ENCODE measurements around the gene ZNF337. TPM values are rescaled to one million over a fixed set of nuclear protein-coding genes. Genes with fewer than 3 reads are reported as not detected.

The ZNF337 gene
- total RNA-seq, 5 donors from 2014 or later (not counting 1 experiment from before 2014, with no cell fraction given): 22.5 to 33.1 (median 27.0) TPM

GRCh38 chr20:25738198-25738597 lies 41.5 kb upstream of the ZNF337 start:
- no peaks in the 10 kb centered on the region for H3K4me1 ChIP-seq (ENCODE audit: control insufficient read depth in 1 of 2, extremely low read depth in 1 of 2, insufficient read depth in 2 of 2, low read length in 2 of 2)
- H3K27ac ChIP-seq (ENCODE audit: low read length): no peak overlapping the region
- Mint-ChIP-seq H3K27ac (no peak overlapping the region), H3K9me3 (no peaks in the 10 kb centered on the region), H3K4me1 (peaks cover 15 to 21% (median 16%) of the 10 kb centered on the region in 3 donors), H3K4me3 (no peak overlapping the region), H3K36me3 (peaks cover 4% of the 10 kb centered on the region), H3K27me3 (no peaks in the 10 kb centered on the region)
- H3K36me3 ChIP-seq (ENCODE audit: control insufficient read depth in 2 of 2, extremely low read depth in 1 of 2, insufficient read depth in 1 of 2, low read length in 1 of 2): peaks cover 0 to 2% of the 10 kb centered on the region in 2 donors
- CTCF ChIA-PET: interaction anchor here in 1 of 2 donors (0.7 kb wide), 1 partner anchor 16 kb away, joined by 3 read pairs; no protein-coding TSS in a partner anchor
- no peak for ATAC-seq (replicated peaks in 1 of 4)
- POLR2A ChIA-PET: no interaction called here
- H3K9me3 ChIP-seq: no peaks in the 10 kb centered on the region
- WGBS (ENCODE audit: insufficient coverage): no CpG with 5 or more reads among the region's 2 CpGs
- H3K27me3 ChIP-seq (replicated peaks in 1 of 2; ENCODE audit: control insufficient read depth in 2 of 2, extremely low read depth in 1 of 2, insufficient read depth in 2 of 2, low read length in 1 of 2): no peaks in the 10 kb centered on the region
- no peak for DNase-seq
- H3K4me3 ChIP-seq (ENCODE audit: control insufficient read depth in 1 of 2, extremely low read depth in 1 of 2, low read length in 1 of 2): no peak overlapping the region

GRCh38 chr20:25733903-25734302 lies 37.2 kb upstream of the ZNF337 start:
- H3K9me3 Mint-ChIP-seq: no peaks in the 10 kb centered on the region
- ChIA-PET POLR2A (no interaction called here), CTCF (no interaction called here)
- no peaks in the 10 kb centered on the region for H3K4me1 ChIP-seq (ENCODE audit: control insufficient read depth in 1 of 2, extremely low read depth in 1 of 2, insufficient read depth in 2 of 2, low read length in 2 of 2)
- no peak overlapping the region for H3K27ac ChIP-seq (ENCODE audit: low read length)
- no peak for DNase-seq
- no peak for ATAC-seq (replicated peaks in 1 of 4)
- peaks cover 7% of the 10 kb centered on the region for H3K36me3 Mint-ChIP-seq
- H3K9me3 ChIP-seq: no peaks in the 10 kb centered on the region
- H3K4me3 ChIP-seq (ENCODE audit: control insufficient read depth in 1 of 2, extremely low read depth in 1 of 2, low read length in 1 of 2): no peak overlapping the region
- H3K4me3 Mint-ChIP-seq: no peak overlapping the region
- H3K36me3 ChIP-seq (ENCODE audit: control insufficient read depth in 2 of 2, extremely low read depth in 1 of 2, insufficient read depth in 1 of 2, low read length in 1 of 2): peaks cover 0 to 2% of the 10 kb centered on the region in 2 donors
- peaks cover 0 to 2% (median under 1%) of the 10 kb centered on the region in 3 donors for H3K4me1 Mint-ChIP-seq
- H3K27ac Mint-ChIP-seq: no peak overlapping the region
- H3K27me3 ChIP-seq (replicated peaks in 1 of 2; ENCODE audit: control insufficient read depth in 2 of 2, extremely low read depth in 1 of 2, insufficient read depth in 2 of 2, low read length in 1 of 2): no peaks in the 10 kb centered on the region
- no peaks in the 10 kb centered on the region for H3K27me3 Mint-ChIP-seq

GRCh38 chr20:25730862-25731261 lies 34.2 kb upstream of the ZNF337 start:
- DNase-seq (no peak), ATAC-seq (replicated peaks in 1 of 4) (no peak)
- Histone ChIP-seq H3K27me3 (replicated peaks in 1 of 2; ENCODE audit: control insufficient read depth in 2 of 2, extremely low read depth in 1 of 2, insufficient read depth in 2 of 2, low read length in 1 of 2) (no peaks in the 10 kb centered on the region), H3K9me3 (no peaks in the 10 kb centered on the region), H3K27ac (ENCODE audit: low read length) (no peak overlapping the region), H3K4me3 (ENCODE audit: control insufficient read depth in 1 of 2, extremely low read depth in 1 of 2, low read length in 1 of 2) (no peak overlapping the region), H3K4me1 (ENCODE audit: control insufficient read depth in 1 of 2, extremely low read depth in 1 of 2, insufficient read depth in 2 of 2, low read length in 2 of 2) (no peaks in the 10 kb centered on the region), H3K36me3 (ENCODE audit: control insufficient read depth in 2 of 2, extremely low read depth in 1 of 2, insufficient read depth in 1 of 2, low read length in 1 of 2) (peaks cover 0 to 2% of the 10 kb centered on the region in 2 donors)
- Mint-ChIP-seq H3K4me1 (peaks cover 3 to 9% (median 4%) of the 10 kb centered on the region in 3 donors), H3K27ac (no peak overlapping the region), H3K27me3 (no peaks in the 10 kb centered on the region), H3K36me3 (peaks cover 24% of the 10 kb centered on the region), H3K4me3 (no peak overlapping the region), H3K9me3 (peaks cover 5 to 13% (median 12%) of the 10 kb centered on the region in 3 donors)
- WGBS (ENCODE audit: insufficient coverage): no CpG with 5 or more reads among the region's 1 CpG
- ChIA-PET POLR2A (no interaction called here), CTCF (no interaction called here)

GRCh38 chr20:25726357-25726756 lies 29.7 kb upstream of the ZNF337 start:
- no peak overlapping the region for H3K27ac ChIP-seq (ENCODE audit: low read length)
- Mint-ChIP-seq H3K9me3 (peaks cover 9 to 43% (median 30%) of the 10 kb centered on the region in 3 donors), H3K4me1 (peaks cover 10 to 23% (median 10%) of the 10 kb centered on the region in 3 donors), H3K27ac (no peak overlapping the region), H3K4me3 (peak overlapping the region in 1 of 3 donors; percentile 8), H3K36me3 (peaks cover 51% of the 10 kb centered on the region), H3K27me3 (no peaks in the 10 kb centered on the region)
- peaks cover 9% of the 10 kb centered on the region for H3K9me3 ChIP-seq
- no peak overlapping the region for H3K4me3 ChIP-seq (ENCODE audit: control insufficient read depth in 1 of 2, extremely low read depth in 1 of 2, low read length in 1 of 2)
- ChIA-PET CTCF (no interaction called here), POLR2A (interaction anchor here in 1 of 2 donors (0.7 kb wide), 1 partner anchor 35 kb away, joined by 6 read pairs; no protein-coding TSS in a partner anchor)
- H3K4me1 ChIP-seq (ENCODE audit: control insufficient read depth in 1 of 2, extremely low read depth in 1 of 2, insufficient read depth in 2 of 2, low read length in 2 of 2): no peaks in the 10 kb centered on the region
- no peak for DNase-seq
- no peak for ATAC-seq (replicated peaks in 1 of 4)
- no peaks in the 10 kb centered on the region for H3K27me3 ChIP-seq (replicated peaks in 1 of 2; ENCODE audit: control insufficient read depth in 2 of 2, extremely low read depth in 1 of 2, insufficient read depth in 2 of 2, low read length in 1 of 2)
- no peaks in the 10 kb centered on the region for H3K36me3 ChIP-seq (ENCODE audit: control insufficient read depth in 2 of 2, extremely low read depth in 1 of 2, insufficient read depth in 1 of 2, low read length in 1 of 2)
- WGBS (ENCODE audit: insufficient coverage): no CpG with 5 or more reads among the region's 1 CpG

GRCh38 chr20:25725639-25726038 lies 29.0 kb upstream of the ZNF337 start:
- H3K27me3 ChIP-seq (replicated peaks in 1 of 2; ENCODE audit: control insufficient read depth in 2 of 2, extremely low read depth in 1 of 2, insufficient read depth in 2 of 2, low read length in 1 of 2): no peaks in the 10 kb centered on the region
- Mint-ChIP-seq H3K27me3 (no peaks in the 10 kb centered on the region), H3K36me3 (peaks cover 55% of the 10 kb centered on the region), H3K27ac (peak overlapping the region; percentile 39 to 58), H3K4me1 (peaks cover 10 to 27% (median 10%) of the 10 kb centered on the region in 3 donors), H3K9me3 (peaks cover 14 to 48% (median 34%) of the 10 kb centered on the region in 3 donors), H3K4me3 (peak overlapping the region in 1 of 3 donors; percentile 8)
- H3K27ac ChIP-seq (ENCODE audit: low read length): no peak overlapping the region
- ATAC-seq (replicated peaks in 1 of 4) (no peak), DNase-seq (no peak)
- no peak overlapping the region for H3K4me3 ChIP-seq (ENCODE audit: control insufficient read depth in 1 of 2, extremely low read depth in 1 of 2, low read length in 1 of 2)
- peaks cover 0 to under 1% of the 10 kb centered on the region in 2 experiments for H3K4me1 ChIP-seq (ENCODE audit: control insufficient read depth in 1 of 2, extremely low read depth in 1 of 2, insufficient read depth in 2 of 2, low read length in 2 of 2)
- peaks cover 9% of the 10 kb centered on the region for H3K9me3 ChIP-seq
- H3K36me3 ChIP-seq (ENCODE audit: control insufficient read depth in 2 of 2, extremely low read depth in 1 of 2, insufficient read depth in 1 of 2, low read length in 1 of 2): no peaks in the 10 kb centered on the region
- ChIA-PET CTCF (no interaction called here), POLR2A (no interaction called here)

GRCh38 chr20:25723975-25724374 lies 27.3 kb upstream of the ZNF337 start:
- H3K27ac ChIP-seq (ENCODE audit: low read length): no peak overlapping the region
- ATAC-seq (replicated peaks in 1 of 4): no peak
- H3K4me3 ChIP-seq (ENCODE audit: control insufficient read depth in 1 of 2, extremely low read depth in 1 of 2, low read length in 1 of 2): no peak overlapping the region
- H3K36me3 ChIP-seq (ENCODE audit: control insufficient read depth in 2 of 2, extremely low read depth in 1 of 2, insufficient read depth in 1 of 2, low read length in 1 of 2): peaks cover 0 to 4% of the 10 kb centered on the region in 2 donors
- H3K27me3 ChIP-seq (replicated peaks in 1 of 2; ENCODE audit: control insufficient read depth in 2 of 2, extremely low read depth in 1 of 2, insufficient read depth in 2 of 2, low read length in 1 of 2): no peaks in the 10 kb centered on the region
- no peak for DNase-seq
- no CpG with 5 or more reads among the region's 2 CpGs for WGBS (ENCODE audit: insufficient coverage)
- H3K4me3 Mint-ChIP-seq: no peak overlapping the region
- no peaks in the 10 kb centered on the region for H3K27me3 Mint-ChIP-seq
- H3K27ac Mint-ChIP-seq: no peak overlapping the region
- peaks cover 20 to 42% (median 21%) of the 10 kb centered on the region in 3 donors for H3K4me1 Mint-ChIP-seq
- ChIA-PET CTCF (no interaction called here), POLR2A (no interaction called here)
- peaks cover 9% of the 10 kb centered on the region for H3K9me3 ChIP-seq
- peaks cover 56% of the 10 kb centered on the region for H3K36me3 Mint-ChIP-seq
- H3K4me1 ChIP-seq (ENCODE audit: control insufficient read depth in 1 of 2, extremely low read depth in 1 of 2, insufficient read depth in 2 of 2, low read length in 2 of 2): peaks cover 0 to 16% of the 10 kb centered on the region in 2 experiments
- peaks cover 14 to 48% (median 34%) of the 10 kb centered on the region in 3 donors for H3K9me3 Mint-ChIP-seq

- Mint-ChIP-seq H3K4me3 (peak overlapping the region in 1 of 3 donors; percentile 71), H3K4me1 (peaks cover 19 to 41% (median 24%) of the 10 kb centered on the region in 3 donors), H3K36me3 (peaks cover 51% of the 10 kb centered on the region), H3K27ac (peak overlapping the region in 1 of 2 donors; percentile 97), H3K27me3 (no peaks in the 10 kb centered on the region), H3K9me3 (peaks cover 18 to 48% (median 19%) of the 10 kb centered on the region in 3 donors)
- Histone ChIP-seq H3K27ac (ENCODE audit: low read length) (no peak overlapping the region), H3K27me3 (replicated peaks in 1 of 2; ENCODE audit: control insufficient read depth in 2 of 2, extremely low read depth in 1 of 2, insufficient read depth in 2 of 2, low read length in 1 of 2) (no peaks in the 10 kb centered on the region), H3K36me3 (ENCODE audit: control insufficient read depth in 2 of 2, extremely low read depth in 1 of 2, insufficient read depth in 1 of 2, low read length in 1 of 2) (peaks cover 0 to 4% of the 10 kb centered on the region in 2 donors), H3K4me1 (ENCODE audit: control insufficient read depth in 1 of 2, extremely low read depth in 1 of 2, insufficient read depth in 2 of 2, low read length in 2 of 2) (peaks cover 0 to 22% of the 10 kb centered on the region in 2 experiments), H3K4me3 (ENCODE audit: control insufficient read depth in 1 of 2, extremely low read depth in 1 of 2, low read length in 1 of 2) (no peak overlapping the region), H3K9me3 (peaks cover 9% of the 10 kb centered on the region)
- WGBS (ENCODE audit: insufficient coverage): 100% methylated on average over 1 of the region's 7 CpGs
- ChIA-PET CTCF (no interaction called here), POLR2A (no interaction called here)
- no peak for DNase-seq
- ATAC-seq (replicated peaks in 1 of 4): no peak
Observed at GRCh38 chr20:25720285-25720684, 23.6 kb upstream of the ZNF337 start.
